Dermis microvascular lymphatic vessel endothelial cell (primary cell): ENCODE measurements around the gene KANTR. TPM values are rescaled to one million over a fixed set of nuclear protein-coding genes. Genes with fewer than 3 reads are reported as not detected.
A peak's percentile ranks its signal among the peaks of the same experiment; 100 is the strongest.

Experiments used
- DNase-seq, 2 donors: peaks; one replicate each; pipeline versions ENCODE4 v3.0.0 to v3.0.0-alpha.2; 2010; ENCODE audit warnings: low read depth in 2 of 2
- total RNA-seq: library from RNA; depleted of rRNA; stranded (reverse); fragments of >200 nt; gene quantifications from 2 replicates; pipeline ENCODE4 v1.2.1, GENCODE V29; 2014

Gene KANTR
- total RNA-seq, 1 donor from 2014 or later: 5.0 TPM

DNA sequence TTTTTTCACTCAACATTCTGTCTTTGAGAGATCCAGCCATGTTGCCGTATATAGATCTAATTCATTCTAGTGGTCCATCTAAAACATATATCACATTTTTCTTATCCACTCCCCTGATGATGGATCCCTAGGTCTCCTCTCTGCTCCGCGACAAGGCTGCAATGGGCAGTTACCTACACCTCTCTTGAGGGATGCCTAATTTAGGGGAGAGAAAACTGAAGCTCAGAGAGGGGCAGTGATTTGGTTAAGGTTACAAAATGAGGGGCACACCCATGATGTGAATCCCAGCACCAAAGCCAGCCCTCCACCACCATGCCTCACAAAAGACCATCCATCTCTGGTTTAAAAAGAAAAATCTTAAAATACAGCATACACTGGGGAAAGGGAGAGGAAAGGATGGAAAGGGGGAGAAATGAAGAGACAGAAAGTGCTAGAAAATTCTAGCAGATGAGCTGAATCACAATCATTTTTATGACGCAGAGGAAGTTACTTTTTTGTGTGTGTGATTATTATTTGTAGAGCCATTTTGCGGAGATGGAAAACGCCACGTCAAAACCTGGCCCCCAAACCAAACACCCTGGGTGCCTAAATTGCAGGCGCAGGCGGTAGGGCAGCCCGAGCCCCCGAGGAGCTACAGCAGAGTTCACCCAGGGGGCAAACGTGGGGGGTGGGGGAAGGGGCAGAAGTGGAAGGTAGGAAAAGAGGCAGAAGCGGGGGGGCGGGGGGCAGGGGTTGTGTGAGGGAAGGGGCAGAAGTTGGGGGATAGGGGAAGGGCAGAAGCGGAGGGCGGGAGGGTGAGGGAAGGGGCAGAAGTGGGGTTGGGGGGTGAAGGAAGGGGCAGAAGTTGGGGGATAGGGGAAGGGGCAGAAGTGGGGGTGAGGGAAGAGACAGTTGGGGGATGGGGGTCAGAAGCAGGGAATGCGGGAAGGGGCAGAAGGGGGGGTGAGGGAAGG is 13.0 kb upstream of the KANTR start:
- peak; percentile 20 to 33 for DNase-seq

DNA sequence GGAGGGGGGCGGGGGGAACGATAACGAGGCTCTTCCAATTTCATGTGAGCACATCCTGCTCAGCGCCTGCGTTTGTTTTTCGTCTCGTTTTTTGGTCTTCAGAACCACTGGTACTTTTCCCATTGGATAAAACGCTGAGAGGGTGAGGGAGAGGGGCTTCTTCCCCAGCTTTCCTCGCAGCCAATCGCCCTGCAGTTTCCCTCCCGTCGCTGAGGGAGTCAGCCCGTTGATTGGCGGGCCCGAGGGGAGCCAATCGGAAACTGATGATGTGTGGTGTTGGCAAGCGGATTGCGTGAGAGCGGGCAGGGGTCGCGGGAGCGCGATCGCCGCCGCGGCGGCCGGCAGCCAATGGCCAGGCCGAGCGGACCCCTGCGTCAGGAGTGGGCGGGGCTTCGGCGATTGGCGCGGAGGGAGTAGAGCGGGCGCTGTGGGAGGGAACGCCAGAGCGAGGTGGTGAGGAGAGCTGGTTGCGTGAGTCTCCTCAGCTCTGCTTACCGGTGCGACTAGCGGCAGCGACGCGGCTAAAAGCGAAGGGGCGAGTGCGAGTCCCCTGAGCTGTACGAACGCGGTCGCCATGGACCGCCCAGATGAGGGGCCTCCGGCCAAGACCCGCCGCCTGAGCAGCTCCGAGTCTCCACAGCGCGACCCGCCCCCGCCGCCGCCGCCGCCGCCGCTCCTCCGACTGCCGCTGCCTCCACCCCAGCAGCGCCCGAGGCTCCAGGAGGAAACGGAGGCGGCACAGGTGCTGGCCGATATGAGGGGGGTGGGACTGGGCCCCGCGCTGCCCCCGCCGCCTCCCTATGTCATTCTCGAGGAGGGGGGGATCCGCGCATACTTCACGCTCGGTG is 11.8 kb upstream of the KANTR start, which contains the start of gene TSPYL2:
TSPYL2 (plus strand) TSS at position 443 of the 848 bp plus-strand sequence; CDS start at position 575, 132 bp downstream.
- peak; percentile 92 to 97 for DNase-seq

DNA sequence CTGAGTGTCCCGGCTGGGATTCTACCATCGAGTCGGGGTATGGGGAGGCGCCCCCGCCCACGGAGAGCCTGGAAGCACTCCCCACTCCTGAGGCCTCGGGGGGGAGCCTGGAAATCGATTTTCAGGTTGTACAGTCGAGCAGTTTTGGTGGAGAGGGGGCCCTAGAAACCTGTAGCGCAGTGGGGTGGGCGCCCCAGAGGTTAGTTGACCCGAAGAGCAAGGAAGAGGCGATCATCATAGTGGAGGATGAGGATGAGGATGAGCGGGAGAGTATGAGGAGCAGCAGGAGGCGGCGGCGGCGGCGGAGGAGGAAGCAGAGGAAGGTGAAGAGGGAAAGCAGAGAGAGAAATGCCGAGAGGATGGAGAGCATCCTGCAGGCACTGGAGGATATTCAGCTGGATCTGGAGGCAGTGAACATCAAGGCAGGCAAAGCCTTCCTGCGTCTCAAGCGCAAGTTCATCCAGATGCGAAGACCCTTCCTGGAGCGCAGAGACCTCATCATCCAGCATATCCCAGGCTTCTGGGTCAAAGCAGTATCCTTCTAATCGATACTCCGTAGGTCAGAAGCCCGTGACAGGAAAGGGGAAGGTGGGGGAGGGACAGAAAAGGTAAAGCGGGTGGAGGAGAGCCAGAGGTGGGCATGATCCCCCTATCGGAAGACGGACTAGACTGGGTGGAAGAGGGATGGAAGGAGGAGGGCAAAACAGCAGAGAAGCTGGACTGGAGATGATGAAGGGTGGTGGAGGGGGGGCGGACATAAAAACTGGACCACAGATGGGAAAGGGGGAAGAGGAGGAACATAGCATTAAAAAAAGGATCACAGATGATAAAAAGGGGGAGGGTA is 10.9 kb upstream of the KANTR start:
- no peak for DNase-seq

DNA sequence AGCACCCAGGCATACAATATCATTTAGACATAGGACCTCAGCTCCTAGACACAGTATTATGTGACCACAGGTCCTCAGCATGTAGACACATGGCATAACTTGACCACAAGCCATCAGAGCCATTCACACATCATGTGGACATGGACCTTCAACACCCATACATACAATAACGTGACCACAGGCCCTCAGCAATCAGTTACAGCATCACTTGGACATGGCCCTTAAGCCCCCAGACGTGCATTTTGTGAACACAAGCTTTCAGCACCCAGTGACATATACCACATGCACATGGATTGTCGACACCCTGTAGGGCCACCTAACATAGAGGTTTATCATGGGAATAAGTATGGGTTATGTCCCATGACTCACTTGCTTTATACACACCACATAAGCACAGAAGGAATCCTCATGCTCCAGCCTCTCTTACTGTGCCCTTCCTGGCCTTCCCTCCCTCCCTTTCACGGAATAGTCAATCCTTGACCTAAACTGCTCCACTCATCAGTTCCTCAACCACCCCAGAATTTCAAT is 9.8 kb upstream of the KANTR start:
- no peak for DNase-seq

DNA sequence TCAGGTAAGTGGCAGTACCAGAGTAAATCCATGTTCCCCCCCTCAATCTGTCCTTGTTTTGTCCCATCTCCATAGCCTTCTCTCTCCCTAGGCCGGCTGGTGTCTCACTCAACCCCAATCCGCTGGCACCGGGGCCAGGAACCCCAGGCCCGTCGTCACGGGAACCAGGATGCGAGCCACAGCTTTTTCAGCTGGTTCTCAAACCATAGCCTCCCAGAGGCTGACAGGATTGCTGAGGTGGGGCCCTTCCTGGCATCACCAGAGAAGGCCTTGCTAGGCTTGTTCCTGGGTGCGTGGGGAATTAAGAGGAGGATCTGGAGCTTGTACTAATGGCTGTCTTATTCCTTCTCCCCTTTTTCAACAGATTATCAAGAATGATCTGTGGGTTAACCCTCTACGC is 9.1 kb upstream of the KANTR start:
- no peak for DNase-seq

DNA sequence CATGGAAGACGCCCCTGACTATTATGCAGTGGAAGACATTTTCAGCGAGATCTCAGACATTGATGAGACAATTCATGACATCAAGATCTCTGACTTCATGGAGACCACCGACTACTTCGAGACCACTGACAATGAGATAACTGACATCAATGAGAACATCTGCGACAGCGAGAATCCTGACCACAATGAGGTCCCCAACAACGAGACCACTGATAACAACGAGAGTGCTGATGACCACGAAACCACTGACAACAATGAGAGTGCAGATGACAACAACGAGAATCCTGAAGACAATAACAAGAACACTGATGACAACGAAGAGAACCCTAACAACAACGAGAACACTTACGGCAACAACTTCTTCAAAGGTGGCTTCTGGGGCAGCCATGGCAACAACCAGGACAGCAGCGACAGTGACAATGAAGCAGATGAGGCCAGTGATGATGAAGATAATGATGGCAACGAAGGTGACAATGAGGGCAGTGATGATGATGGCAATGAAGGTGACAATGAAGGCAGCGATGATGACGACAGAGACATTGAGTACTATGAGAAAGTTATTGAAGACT is 8.2 kb upstream of the KANTR start:
- no peak for DNase-seq

DNA sequence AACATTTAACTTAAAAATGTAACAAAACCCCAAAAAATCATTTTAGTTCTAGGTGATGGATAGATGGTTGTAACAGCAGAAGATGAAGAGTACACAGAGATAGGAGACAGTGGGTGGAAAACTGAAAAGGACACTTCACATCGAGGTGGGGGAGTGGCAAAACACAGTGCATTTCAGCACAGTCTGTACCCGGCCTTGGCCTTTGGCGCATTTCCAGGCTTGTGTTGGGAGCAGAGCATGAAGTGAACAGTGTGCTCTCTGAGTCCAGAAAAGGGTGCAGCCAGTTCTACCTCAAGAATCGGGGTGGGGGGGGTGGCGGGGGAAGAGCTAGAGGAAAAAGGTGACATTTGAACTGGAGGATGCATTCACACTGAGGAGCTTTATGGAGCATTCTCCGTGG is 7.5 kb upstream of the KANTR start:
- DNase-seq: no peak

DNA sequence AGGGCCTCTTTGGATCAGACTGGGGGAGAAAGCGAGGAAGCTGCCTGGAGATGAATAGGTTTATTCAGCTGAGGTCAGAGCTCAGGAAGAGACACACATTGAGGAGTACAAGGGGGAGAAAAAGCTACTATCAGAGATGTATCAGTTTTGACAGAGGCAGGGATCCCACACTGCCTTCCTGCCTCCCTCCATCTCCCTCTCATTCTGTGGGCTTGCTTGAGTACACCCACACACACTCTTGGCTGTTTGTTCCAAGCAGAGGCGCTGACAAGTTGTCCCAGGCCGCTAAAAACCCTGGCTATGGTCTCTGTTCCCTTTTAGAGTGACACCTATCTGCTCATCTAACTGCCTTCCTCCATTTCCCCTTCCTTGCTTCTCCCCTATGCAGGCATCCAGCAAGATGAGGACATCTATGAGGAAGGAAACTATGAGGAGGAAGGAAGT is 6.5 kb upstream of the KANTR start:
- no peak for DNase-seq

DNA sequence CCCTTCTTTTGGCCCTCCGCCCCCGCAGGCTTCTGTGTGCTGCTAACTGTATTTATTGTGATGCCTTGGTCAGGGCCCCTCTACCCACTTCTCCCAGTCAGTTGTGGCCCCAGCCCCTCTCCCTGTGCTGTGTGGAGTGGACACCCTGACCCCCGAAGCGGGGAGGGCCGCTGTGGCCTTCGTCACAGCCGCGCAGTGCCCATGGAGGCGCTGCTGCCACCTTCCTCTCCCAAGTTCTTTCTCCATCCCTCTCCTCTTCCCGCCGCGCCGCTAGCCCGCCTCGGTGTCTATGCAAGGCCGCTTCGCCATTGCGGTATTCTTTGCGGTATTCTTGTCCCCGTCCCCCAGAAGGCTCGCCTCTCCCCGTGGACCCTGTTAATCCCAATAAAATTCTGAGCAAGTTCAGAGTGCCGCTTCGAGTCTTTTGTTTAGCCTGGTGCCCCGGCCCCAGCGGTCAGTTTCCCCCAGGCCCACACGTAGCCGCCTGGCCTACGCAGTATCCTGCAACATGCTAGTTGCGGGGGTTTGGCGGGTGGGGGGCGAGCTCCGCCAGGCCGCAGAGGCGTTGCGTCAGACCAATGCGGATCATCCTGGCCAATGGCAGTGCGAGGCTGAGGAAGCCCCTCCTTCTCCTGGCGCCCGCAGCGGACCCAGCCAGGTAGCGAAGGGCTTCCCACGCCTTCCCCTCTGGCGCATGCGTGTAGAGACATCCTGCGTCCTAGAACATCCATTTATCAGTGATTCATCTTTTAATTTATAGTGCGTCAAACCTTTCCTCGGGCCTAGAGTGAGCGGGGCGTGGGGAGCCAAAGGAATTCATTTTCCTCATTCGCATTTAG is 5.6 kb upstream of the KANTR start:
- DNase-seq: peak; percentile 76 to 90

DNA sequence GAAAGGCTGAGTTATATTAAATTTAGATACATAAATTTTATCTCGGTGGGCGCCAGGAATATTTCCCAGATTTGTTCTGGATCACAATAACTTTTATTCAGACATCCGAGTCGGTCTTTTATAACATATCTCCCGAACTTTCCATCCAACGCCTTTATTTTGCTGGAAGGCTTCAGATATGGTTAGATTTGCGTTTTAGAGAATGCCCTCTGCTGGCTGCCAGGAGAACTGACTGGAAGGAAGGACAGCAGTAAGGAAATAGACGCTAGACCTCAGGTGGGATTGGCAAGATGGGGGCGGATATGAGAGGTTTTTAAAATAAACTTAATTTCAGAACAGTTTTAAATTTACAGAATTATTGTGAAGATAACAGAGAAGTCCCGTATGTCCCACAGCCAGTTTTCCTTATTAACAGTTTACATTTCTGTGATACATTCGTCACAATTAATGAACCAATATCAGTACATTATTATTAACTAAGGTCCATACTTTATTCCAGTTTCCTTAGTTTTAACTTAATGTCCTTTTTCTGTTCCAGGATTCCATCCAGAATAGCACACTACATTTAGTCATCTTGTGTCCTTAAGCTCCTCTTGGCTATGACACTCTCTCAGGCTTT is 4.6 kb upstream of the KANTR start:
- DNase-seq: peak; percentile 48 to 70

DNA sequence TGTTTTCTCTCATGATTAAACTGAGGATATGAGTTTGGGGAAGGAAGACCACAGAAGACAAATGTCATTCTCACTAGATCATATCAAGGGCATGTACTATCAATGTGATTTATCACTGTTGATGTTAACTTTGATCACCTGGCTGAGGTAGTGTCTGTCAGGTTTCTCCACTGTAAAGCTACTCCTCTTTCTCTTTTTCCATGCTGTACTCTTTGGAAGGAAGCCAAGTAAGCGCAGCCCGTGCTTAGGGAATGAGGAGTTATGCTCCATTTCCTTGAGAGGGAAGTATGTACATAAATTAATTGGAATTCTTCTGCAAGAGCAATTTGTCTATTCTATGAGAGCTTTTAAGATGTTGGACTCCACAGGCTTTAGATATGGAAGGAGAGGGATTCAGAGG is 4.0 kb upstream of the KANTR start:
- DNase-seq: no peak

DNA sequence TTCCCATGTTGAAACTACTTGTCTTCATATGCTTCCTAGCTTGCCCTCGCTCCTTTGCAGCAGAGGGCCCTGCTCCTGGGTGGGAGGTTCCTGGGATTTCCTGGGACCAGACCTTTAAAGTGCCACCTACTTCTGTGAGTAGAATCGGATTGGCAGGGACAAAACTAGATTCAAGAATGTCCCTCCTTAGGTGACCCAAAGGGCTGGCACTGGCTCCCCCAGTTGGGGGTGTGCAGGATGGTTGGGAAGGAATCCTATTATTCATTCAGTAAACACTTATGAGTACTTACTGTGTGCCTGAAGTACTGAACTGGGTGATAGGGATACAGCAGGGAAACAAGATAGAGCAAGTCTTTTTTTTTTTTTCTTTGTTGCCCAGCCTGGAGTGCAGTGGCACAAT is 2.6 kb upstream of the KANTR start:
- DNase-seq: no peak

DNA sequence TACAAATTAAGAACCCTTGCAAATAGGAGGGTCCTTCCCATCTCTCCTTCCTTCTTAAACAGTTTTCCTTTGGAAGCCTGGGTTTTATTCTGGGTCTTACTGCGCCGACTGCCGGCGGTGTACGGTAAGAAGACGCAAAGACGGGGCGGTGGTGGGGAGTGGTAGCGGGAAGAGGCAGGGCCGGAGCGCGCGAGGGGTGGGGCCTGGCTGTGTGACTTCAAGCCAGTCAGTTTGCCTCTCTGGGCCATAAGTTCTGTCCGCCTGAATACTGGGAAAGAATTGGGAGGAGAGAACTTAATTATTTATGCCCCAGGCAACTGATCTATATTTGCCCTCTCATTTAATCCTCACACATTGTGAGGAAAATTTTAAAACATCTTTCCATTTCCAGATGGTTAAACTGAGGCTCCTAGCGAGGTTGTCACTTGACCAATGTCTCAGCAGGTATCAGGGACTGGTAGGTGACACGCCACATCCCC is 726 bp upstream of the KANTR start:
- DNase-seq: peak; percentile 33 to 86

DNA sequence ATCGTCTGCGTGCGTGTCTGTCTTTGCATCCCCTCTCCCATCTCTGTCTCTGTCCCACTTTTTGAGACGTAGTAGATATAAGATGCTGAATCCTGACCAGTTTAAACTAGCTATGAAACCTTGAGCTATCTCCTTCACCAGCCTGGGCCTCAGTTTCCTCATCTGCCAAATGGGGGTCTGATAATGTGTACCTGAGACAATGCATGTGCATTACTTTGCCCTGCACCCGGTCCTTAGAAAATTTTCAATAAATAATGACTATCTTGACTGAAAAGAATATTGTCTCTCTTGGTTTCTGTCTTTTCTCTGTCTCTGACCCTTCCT is 602 bp downstream of the KANTR start:
- DNase-seq: no peak

DNA sequence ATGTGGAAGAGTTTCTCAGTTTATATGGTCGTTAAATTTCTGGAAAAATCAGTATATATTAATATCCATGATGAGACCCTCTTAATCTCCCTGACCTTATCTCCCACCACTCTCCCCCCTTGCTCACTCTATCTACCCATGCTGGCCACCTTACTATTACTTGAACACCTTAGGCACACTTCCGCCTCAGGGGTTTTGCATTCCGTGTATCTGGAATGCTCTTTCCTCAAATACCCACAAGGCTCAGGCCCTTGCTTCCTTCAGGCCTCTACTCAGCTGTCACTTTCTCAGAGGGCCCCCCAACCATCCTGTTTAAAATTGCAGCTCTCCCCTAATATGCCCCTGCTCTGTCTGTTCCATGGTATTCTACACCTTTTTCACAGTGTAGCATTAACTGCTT is 1.9 kb downstream of the KANTR start:
- no peak for DNase-seq

DNA sequence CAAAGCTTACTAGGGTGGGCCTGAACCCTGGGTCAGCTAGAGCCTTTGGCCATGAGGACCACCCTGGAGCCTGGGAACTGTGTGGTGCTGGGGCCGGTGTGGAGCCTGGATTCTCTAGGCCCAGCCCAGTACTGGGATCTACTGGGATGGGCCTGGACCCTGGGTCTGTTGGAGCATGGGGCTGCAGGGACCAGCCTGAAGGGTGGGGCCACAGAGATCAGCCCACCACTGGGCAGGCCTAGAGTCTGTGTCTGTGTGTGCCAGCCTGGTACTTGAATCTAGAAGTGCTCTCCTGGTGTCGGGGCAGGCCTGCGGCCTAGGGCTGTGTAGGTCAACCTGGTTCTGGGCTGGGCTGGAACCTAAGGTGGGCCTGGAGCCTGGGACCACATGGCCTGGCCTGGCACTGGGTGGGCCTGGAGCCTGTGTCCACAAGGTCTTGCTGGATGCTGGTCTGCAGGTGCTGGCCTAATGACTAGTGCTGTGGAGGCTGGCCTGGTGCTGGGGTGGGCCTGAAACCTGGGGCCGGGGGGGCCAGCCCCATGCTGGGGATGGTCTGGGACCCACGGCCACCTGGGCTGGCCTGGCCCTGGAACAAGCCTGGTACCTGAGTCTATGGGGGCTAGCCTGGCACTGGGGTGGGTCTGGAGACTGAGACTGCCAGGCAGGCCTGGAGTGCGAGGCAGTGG is 21.1 kb downstream of the KANTR start:
- DNase-seq: no peak

DNA sequence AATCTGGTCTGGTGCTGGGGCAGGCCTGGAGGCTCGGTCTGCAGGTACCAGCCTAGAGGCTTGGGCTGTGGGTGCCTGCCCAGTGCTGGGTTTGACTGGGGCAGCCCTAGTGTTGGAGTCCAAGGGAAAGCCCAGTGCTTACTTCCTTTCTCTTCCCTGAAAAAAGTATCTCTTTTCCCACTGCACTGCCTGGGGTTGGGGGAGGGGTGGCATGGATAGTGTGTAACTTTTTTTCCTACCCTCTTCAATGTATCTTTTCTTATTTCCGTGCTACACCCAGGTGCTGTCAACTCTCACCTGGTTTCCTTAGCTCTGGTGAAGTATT is 21.6 kb downstream of the KANTR start:
- no peak for DNase-seq

DNA sequence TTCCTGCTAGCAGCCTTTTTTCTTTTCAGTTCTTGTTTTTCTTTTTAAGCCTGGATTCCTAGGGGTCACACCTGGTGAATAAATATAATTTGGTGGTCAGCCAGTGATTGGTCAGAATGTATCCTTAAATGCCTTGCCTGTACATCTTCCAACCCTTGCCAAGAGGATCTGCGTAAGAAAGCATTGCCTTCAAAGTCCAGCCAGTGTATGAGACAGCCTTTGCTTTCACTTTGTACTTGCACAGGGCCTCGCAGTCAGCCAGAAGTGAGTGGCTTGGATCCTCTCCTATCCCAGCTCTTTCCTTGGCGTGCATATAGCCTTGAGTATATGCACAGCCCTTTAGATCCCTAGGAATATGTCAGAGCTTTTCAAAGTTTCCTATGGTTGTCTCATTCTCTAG is 22.2 kb downstream of the KANTR start:
- DNase-seq: no peak

DNA sequence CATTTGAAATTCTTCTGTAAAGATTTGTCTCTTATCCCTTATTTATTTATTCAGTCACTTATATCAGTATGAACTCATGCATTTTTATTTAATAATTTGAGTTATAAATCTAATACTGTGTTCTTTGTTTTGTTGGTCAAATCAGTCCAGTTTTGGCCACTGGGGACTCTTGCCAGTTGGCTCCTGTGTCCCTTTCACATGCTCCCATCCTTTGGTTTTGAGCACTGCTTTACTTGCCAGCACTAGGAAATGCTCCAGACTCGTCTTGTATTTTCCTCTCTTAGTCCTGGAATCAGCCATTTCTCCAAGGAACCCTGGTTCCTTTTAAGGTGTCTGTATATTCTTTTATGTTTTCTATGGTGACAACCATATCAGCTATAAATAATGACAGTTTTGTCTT is 28.1 kb downstream of the KANTR start:
- no peak for DNase-seq
